NCI-H146 treated with DMSO at 0.1 percent for 48 hours (cell line): ENCODE data around the gene STARD8.
"Not testable (repeated sequence)": the region's sequence is repeated elsewhere in the genome, so short reads cannot be mapped to it uniquely, and the experiment has no call there.

Experiments
- DNase-seq: peaks from one replicate; lab custom pipeline; 2025; ENCODE audit not compliant: unreplicated experiment; lab: John Stamatoyannopoulos, UW

The STARD8 gene

GRCh38 chrX:68717663-68718442, 70.4 kb downstream of the STARD8 start:
- no peak for DNase-seq

- no peak for DNase-seq
These were observed 71.0 kb downstream of the STARD8 start for GRCh38 chrX:68718443-68718820.

- DNase-seq = no peak
These were observed 71.9 kb downstream of the STARD8 start for GRCh38 chrX:68719181-68719903.

GRCh38 chrX:68719904-68720614, 72.6 kb downstream of the STARD8 start:
- DNase-seq = no peak

- DNase-seq = no peak
These were observed 73.4 kb downstream of the STARD8 start for GRCh38 chrX:68720851-68721250.

GRCh38 chrX:68721546-68721945, 74.1 kb downstream of the STARD8 start:
- no peak for DNase-seq

- DNase-seq = no peak
These were observed 74.8 kb downstream of the STARD8 start for GRCh38 chrX:68721991-68722860.

GRCh38 chrX:68723491-68724155, 76.2 kb downstream of the STARD8 start:
- DNase-seq = no peak

GRCh38 chrX:68724531-68725020, 77.1 kb downstream of the STARD8 start:
- DNase-seq = no peak

- DNase-seq = no peak
These were observed 78.4 kb downstream of the STARD8 start for GRCh38 chrX:68725756-68726365.

GRCh38 chrX:68726366-68726765, 78.9 kb downstream of the STARD8 start:
- no peak for DNase-seq

GRCh38 chrX:68727696-68728095, 80.2 kb downstream of the STARD8 start:
- DNase-seq = no peak

GRCh38 chrX:68728186-68728585, 80.7 kb downstream of the STARD8 start:
- DNase-seq = no peak

- DNase-seq = no peak
These were observed 83.8 kb downstream of the STARD8 start for GRCh38 chrX:68731254-68731653.

GRCh38 chrX:68732906-68733493, 85.5 kb downstream of the STARD8 start:
- DNase-seq = no peak

GRCh38 chrX:68735266-68735665, 87.8 kb downstream of the STARD8 start:
- no peak for DNase-seq

- DNase-seq = not testable (repeated sequence)
These were observed 94.4 kb downstream of the STARD8 start for GRCh38 chrX:68741864-68742263.

GRCh38 chrX:68743754-68744153, 96.3 kb downstream of the STARD8 start:
- no peak for DNase-seq

GRCh38 chrX:68746988-68747387, 99.5 kb downstream of the STARD8 start:
- no peak for DNase-seq
